Stimulated activated CD4-positive, alpha-beta T cell treated with anti-CD3 and anti-CD28 coated beads, Interleukin-15, amount 100 ng/mL, for 48 hours (primary cell): ENCODE data around the gene AGBL2.

ENCODE experiments used
- DNase-seq, 2 donors: peaks; one replicate each; pipeline ENCODE4 v3.0.0-alpha.2; 2020; ENCODE audit warnings: low read depth in 2 of 2

The AGBL2 gene

GRCh38 chr11:47628026-47628425 lies 87.1 kb downstream of the AGBL2 start:
- no peak for DNase-seq

- DNase-seq, result no peak
Observed at GRCh38 chr11:47626234-47626633, 88.9 kb downstream of the AGBL2 start.

GRCh38 chr11:47620836-47621378 lies 94.3 kb downstream of the AGBL2 start:
- DNase-seq, result no peak

- DNase-seq, result no peak
Observed at GRCh38 chr11:47617417-47617809, 97.8 kb downstream of the AGBL2 start.

GRCh38 chr11:47616726-47617416 lies 98.3 kb downstream of the AGBL2 start:
- no peak for DNase-seq

- no peak for DNase-seq
Observed at GRCh38 chr11:47615249-47615648, 99.9 kb downstream of the AGBL2 start.

GRCh38 chr11:47611348-47611794 lies 103.8 kb downstream of the AGBL2 start:
- DNase-seq, result no peak

- no peak for DNase-seq
Observed at GRCh38 chr11:47609675-47610074, 105.5 kb downstream of the AGBL2 start.
